ENCODE data around the gene RPP30. TPM values are rescaled to one million over a fixed set of nuclear protein-coding genes. Genes with fewer than 3 reads are reported as not detected.

Gene RPP30
- total and polyA plus RNA-seq, 9 of the 15 experiments (the other 6 are each of a cell fraction or from before 2014, with no cell fraction given): 37.3 to 170 (median 69.1) TPM

GRCh38 chr10:90939116-90939515, 67.3 kb downstream of the RPP30 start:
- intact Hi-C loops (cut with micrococcal nuclease) (no loop called here), in situ Hi-C loops (cut with MboI) (no loop called here)
- no TSS peak for BruUV-seq (replicated peaks)
- ChIA-PET POLR2A (no interaction called here), CTCF (ENCODE audit: low intra/inter-chr PET ratio) (no interaction called here)
- Histone ChIP-seq H4K20me1 (replicated peaks; ENCODE audit: control insufficient read depth, insufficient read depth, low read length) (no peaks in the 10 kb centered on the region), H3K27me3 (ENCODE audit: control insufficient read depth in 2 of 2, insufficient read depth in 2 of 2, low read length in 2 of 2) (no peaks in the 10 kb centered on the region; a peak in 2 of 5 replicates), H3K9me1 (ENCODE audit: control insufficient read depth, insufficient read depth, low read length) (no peaks in the 10 kb centered on the region), H2AFZ (ENCODE audit: low read depth, low read length) (no peak overlapping the region), H3K9me3 (replicated peaks; ENCODE audit: control insufficient read depth, insufficient read depth, low read depth, low read length) (no peaks in the 10 kb centered on the region), H3K4me1 (replicated peaks in 1 of 2; ENCODE audit: control insufficient read depth in 2 of 2, insufficient read depth in 2 of 2, low read length in 2 of 2) (no peaks in the 10 kb centered on the region), H3K36me3 (ENCODE audit: control insufficient read depth, insufficient read depth, low read length) (no peaks in the 10 kb centered on the region), H3K27ac (ENCODE audit: extremely low read depth, low read depth, low read length) (no peak overlapping the region), H3K9ac (ENCODE audit: insufficient read depth in 1 of 2, low read depth in 2 of 2, low read length in 2 of 2) (no peak overlapping the region), H3K79me2 (ENCODE audit: control insufficient read depth, insufficient read depth, low read length) (no peaks in the 10 kb centered on the region), H3K4me3 (no peak overlapping the region), H3K4me2 (ENCODE audit: insufficient read depth, low read length) (no peak overlapping the region)
- ATAC-seq (no peak), DNase-seq (ENCODE audit: extremely low read depth in 1 of 4, low spot score in 3 of 4) (no peak), FAIRE-seq (no peak)
- WGBS (ENCODE audit: insufficient coverage, low coverage, missing lambda C conversion rate): 0% methylated on average over 1 of the region's 1 CpG
- no peak for TF ChIP-seq POLR2B (IDR thresholded peaks at IDR 0.05; ENCODE audit: low read depth, partially characterized antibody)
- peak; percentile 18; the same call in 1 of the 2 replicates for TF ChIP-seq NFIC (IDR thresholded peaks at IDR 0.05)

- Histone ChIP-seq H2AFZ (ENCODE audit: low read depth, low read length) (no peak overlapping the region), H3K9ac (ENCODE audit: insufficient read depth in 1 of 2, low read depth in 2 of 2, low read length in 2 of 2) (no peak overlapping the region), H3K4me3 (no peak overlapping the region), H3K4me2 (ENCODE audit: insufficient read depth, low read length) (no peak overlapping the region), H3K9me3 (replicated peaks; ENCODE audit: control insufficient read depth, insufficient read depth, low read depth, low read length) (no peaks in the 10 kb centered on the region), H3K27me3 (ENCODE audit: control insufficient read depth in 2 of 2, insufficient read depth in 2 of 2, low read length in 2 of 2) (no peaks in the 10 kb centered on the region; a peak in 2 of 5 replicates), H4K20me1 (replicated peaks; ENCODE audit: control insufficient read depth, insufficient read depth, low read length) (no peaks in the 10 kb centered on the region), H3K4me1 (replicated peaks in 1 of 2; ENCODE audit: control insufficient read depth in 2 of 2, insufficient read depth in 2 of 2, low read length in 2 of 2) (no peaks in the 10 kb centered on the region), H3K9me1 (ENCODE audit: control insufficient read depth, insufficient read depth, low read length) (no peaks in the 10 kb centered on the region), H3K79me2 (ENCODE audit: control insufficient read depth, insufficient read depth, low read length) (no peaks in the 10 kb centered on the region), H3K36me3 (ENCODE audit: control insufficient read depth, insufficient read depth, low read length) (no peaks in the 10 kb centered on the region), H3K27ac (ENCODE audit: extremely low read depth, low read depth, low read length) (no peak overlapping the region)
- in situ Hi-C loops (cut with MboI): no loop called here
- DNase-seq (ENCODE audit: extremely low read depth in 1 of 4, low spot score in 3 of 4) (no peak), FAIRE-seq (no peak), ATAC-seq (no peak)
- no peak for TF ChIP-seq PRMT5 (CRISPR knock-in tag; IDR thresholded peaks at IDR 0.05)
- TF ChIP-seq CBX3 (IDR thresholded peaks at IDR 0.05; ENCODE audit: borderline replicate concordance in 1 of 2, low read length in 2 of 2): no peak
- no peak for TF ChIP-seq LEF1 (IDR thresholded peaks at IDR 0.05)
- TF ChIP-seq HMG20A (CRISPR knock-in tag; conservative IDR thresholded peaks at IDR 0.05): no peak
- TF ChIP-seq, protein P1, sequence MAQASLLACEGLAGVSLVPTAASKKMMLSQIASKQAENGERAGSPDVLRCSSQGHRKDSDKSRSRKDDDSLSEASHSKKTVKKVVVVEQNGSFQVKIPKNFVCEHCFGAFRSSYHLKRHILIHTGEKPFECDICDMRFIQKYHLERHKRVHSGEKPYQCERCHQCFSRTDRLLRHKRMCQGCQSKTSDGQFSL (CRISPR knock-in tag; IDR thresholded peaks at IDR 0.05): no peak
- TF ChIP-seq, protein P1 (tag; IDR thresholded peaks at IDR 0.05): no peak
- TF ChIP-seq, protein P2, sequence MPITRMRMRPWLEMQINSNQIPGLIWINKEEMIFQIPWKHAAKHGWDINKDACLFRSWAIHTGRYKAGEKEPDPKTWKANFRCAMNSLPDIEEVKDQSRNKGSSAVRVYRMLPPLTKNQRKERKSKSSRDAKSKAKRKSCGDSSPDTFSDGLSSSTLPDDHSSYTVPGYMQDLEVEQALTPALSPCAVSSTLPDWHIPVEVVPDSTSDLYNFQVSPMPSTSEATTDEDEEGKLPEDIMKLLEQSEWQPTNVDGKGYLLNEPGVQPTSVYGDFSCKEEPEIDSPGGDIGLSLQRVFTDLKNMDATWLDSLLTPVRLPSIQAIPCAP (CRISPR knock-in tag; IDR thresholded peaks at IDR 0.05; ENCODE audit: borderline replicate concordance): no peak
- TF ChIP-seq, protein P3, sequence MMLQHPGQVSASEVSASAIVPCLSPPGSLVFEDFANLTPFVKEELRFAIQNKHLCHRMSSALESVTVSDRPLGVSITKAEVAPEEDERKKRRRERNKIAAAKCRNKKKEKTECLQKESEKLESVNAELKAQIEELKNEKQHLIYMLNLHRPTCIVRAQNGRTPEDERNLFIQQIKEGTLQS (IDR thresholded peaks at IDR 0.05): no peak
- TF ChIP-seq, protein P3 (CRISPR knock-in tag; conservative IDR thresholded peaks at IDR 0.05): no peak
- TF ChIP-seq ATF1 (CRISPR knock-in tag; IDR thresholded peaks at IDR 0.05): no peak
- no peak for TF ChIP-seq ATF1 (tag; IDR thresholded peaks at IDR 0.05)
- ChIA-PET CTCF (ENCODE audit: low intra/inter-chr PET ratio) (no interaction called here), POLR2A (interaction anchor here (0.7 kb wide), 1 partner anchor 204 kb away, joined by 4 read pairs; no protein-coding TSS in a partner anchor)
- WGBS (ENCODE audit: insufficient coverage, low coverage, missing lambda C conversion rate): 0% methylated on average over 5 of the region's 6 CpGs
- intact Hi-C loops (cut with micrococcal nuclease): no loop called here
- no TSS peak for BruUV-seq (replicated peaks)
Measured at GRCh38 chr10:90939648-90940047, 67.9 kb downstream of the RPP30 start.

Data from K562 (cell line).